Smooth muscle cell (in vitro differentiated cells): ENCODE measurements around the gene PKHD1. TPM values are rescaled to one million over a fixed set of nuclear protein-coding genes. Genes with fewer than 3 reads are reported as not detected.

ENCODE experiments used
- DNase-seq: peaks from one replicate; lab custom pipeline; 2025; ENCODE audit not compliant: unreplicated experiment; lab: John Stamatoyannopoulos, UW
- H2AFZ ChIP-seq: fragments of 200-600 bp; sonication (generic); 2 replicates; pipeline ENCODE4 v1.6.0; 2016; ENCODE audit warnings: antibody characterized with exemption, low read depth, mild to moderate bottlenecking
- H3F3A ChIP-seq: fragments of 200-600 bp; sonication (generic); 2 replicates; pipeline ENCODE4 v1.6.0; 2017; ENCODE audit warnings: antibody characterized with exemption, low read depth
- H3K27ac ChIP-seq: fragments of 200-600 bp; sonication (generic); 2 replicates; pipeline ENCODE4 v1.5.1; 2016; ENCODE audit warnings: low read depth, mild to moderate bottlenecking
- H3K27me3 ChIP-seq: fragments of 200-600 bp; sonication (generic); 2 replicates; pipeline ENCODE4 v1.6.1; 2016; ENCODE audit warnings: low read depth, mild to moderate bottlenecking
- H3K36me3 ChIP-seq: fragments of 200-600 bp; sonication (generic); 2 replicates; pipeline ENCODE4 v1.5.1; 2016; ENCODE audit warnings: low read depth
- H3K4me1 ChIP-seq: fragments of 200-600 bp; sonication (generic); 2 replicates; pipeline ENCODE4 v1.5.1; 2016; ENCODE audit warnings: low read depth
- H3K4me2 ChIP-seq: fragments of 200-600 bp; sonication (generic); 2 replicates; pipeline ENCODE4 v1.6.0; 2016; ENCODE audit warnings: mild to moderate bottlenecking
- H3K4me3 ChIP-seq: fragments of 200-600 bp; sonication (generic); 2 replicates; pipeline ENCODE4 v1.5.1; 2016; ENCODE audit warnings: mild to moderate bottlenecking
- H3K79me2 ChIP-seq: fragments of 200-600 bp; sonication (generic); 2 replicates; pipeline ENCODE4 v1.6.0; 2016; ENCODE audit warnings: low read depth, mild to moderate bottlenecking
- H3K9ac ChIP-seq: fragments of 200-600 bp; sonication (generic); 2 replicates; pipeline ENCODE4 v1.6.0; 2016; ENCODE audit warnings: low read depth
- H3K9me3 ChIP-seq: fragments of 200-600 bp; sonication (generic); replicated peaks from 2 replicates; pipeline ENCODE4 v1.5.1; 2016; ENCODE audit warnings: low read depth
- H4K20me1 ChIP-seq: fragments of 200-600 bp; sonication (generic); 2 replicates; pipeline ENCODE4 v1.6.0; 2016; ENCODE audit warnings: low read depth
- WGBS: methylation state at CpG from one replicate; pipeline ENCODE4 v1.1.7; 2016; ENCODE audit warnings: low lambda C conversion rate; 5-methylcytosine and 5-hydroxymethylcytosine counted together
- polyA plus RNA-seq: library from polyadenylated mRNA; unstranded; fragments of >200 nt; fragmentation: Nextera tagmentation; extraction: Ambion mirVana; gene quantifications from 2 replicates; pipeline ENCODE4 v1.2.1, GENCODE V29; 2016
- total RNA-seq: library from RNA; depleted of rRNA; stranded (reverse); fragments of >200 nt; gene quantifications from 2 replicates; pipeline ENCODE4 v1.2.3, GENCODE V29; 2014
- TF ChIP-seq, protein P1 (sequence below): fragments of 200-600 bp; sonication (generic); IDR thresholded peaks from 2 replicates; pipeline ENCODE4 v1.5.1; 2017; ENCODE audit warnings: borderline replicate concordance, mild to moderate bottlenecking, antibody characterized with exemption; ENCODE audit not compliant: insufficient read depth, poor library complexity, severe bottlenecking

Gene PKHD1
- total and polyA plus RNA-seq, 2 experiments from 2014 or later: not detected

GRCh38 chr6:52130440-52130839, 43.0 kb upstream of the PKHD1 start:
- TF ChIP-seq, protein P1, sequence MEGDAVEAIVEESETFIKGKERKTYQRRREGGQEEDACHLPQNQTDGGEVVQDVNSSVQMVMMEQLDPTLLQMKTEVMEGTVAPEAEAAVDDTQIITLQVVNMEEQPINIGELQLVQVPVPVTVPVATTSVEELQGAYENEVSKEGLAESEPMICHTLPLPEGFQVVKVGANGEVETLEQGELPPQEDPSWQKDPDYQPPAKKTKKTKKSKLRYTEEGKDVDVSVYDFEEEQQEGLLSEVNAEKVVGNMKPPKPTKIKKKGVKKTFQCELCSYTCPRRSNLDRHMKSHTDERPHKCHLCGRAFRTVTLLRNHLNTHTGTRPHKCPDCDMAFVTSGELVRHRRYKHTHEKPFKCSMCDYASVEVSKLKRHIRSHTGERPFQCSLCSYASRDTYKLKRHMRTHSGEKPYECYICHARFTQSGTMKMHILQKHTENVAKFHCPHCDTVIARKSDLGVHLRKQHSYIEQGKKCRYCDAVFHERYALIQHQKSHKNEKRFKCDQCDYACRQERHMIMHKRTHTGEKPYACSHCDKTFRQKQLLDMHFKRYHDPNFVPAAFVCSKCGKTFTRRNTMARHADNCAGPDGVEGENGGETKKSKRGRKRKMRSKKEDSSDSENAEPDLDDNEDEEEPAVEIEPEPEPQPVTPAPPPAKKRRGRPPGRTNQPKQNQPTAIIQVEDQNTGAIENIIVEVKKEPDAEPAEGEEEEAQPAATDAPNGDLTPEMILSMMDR: no peak
- H3K36me3 ChIP-seq: no peaks in the 10 kb centered on the region
- H2AFZ ChIP-seq: no peak overlapping the region
- H4K20me1 ChIP-seq: no peaks in the 10 kb centered on the region
- H3K4me2 ChIP-seq: no peak overlapping the region
- DNase-seq: no peak
- H3K27me3 ChIP-seq: no peaks in the 10 kb centered on the region
- 35% methylated on average over 1 of the region's 1 CpG for WGBS
- H3K27ac ChIP-seq: no peak overlapping the region
- no peaks in the 10 kb centered on the region for H3F3A ChIP-seq
- H3K9me3 ChIP-seq: no peaks in the 10 kb centered on the region
- H3K79me2 ChIP-seq: no peaks in the 10 kb centered on the region
- no peaks in the 10 kb centered on the region for H3K4me1 ChIP-seq
- no peak overlapping the region for H3K9ac ChIP-seq
- no peak overlapping the region for H3K4me3 ChIP-seq

DNA sequence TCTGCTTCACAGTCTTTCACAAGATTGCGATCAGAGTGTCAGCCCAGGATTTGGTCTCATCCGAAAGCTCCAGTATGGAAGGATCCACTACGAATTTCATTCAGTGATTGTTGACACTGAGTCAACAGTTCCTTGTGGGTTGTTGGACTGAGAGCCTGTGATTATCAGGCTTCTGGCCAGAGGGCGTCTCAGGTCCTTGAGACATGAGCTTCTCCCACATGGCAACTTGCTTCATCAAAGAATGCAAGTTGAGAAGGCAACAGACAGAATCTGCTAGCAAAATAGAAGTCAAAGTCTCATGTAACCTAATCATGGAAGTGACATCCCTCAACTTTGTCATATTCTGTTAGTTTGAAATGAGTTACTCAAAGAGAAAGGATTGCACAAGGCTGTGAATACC, 40.5 kb upstream of the PKHD1 start:
- Histone ChIP-seq H3K4me2 (no peak overlapping the region), H3K27me3 (no peaks in the 10 kb centered on the region), H3K9ac (no peak overlapping the region), H3K27ac (no peak overlapping the region), H3K79me2 (no peaks in the 10 kb centered on the region), H3K4me1 (no peaks in the 10 kb centered on the region), H3K9me3 (no peaks in the 10 kb centered on the region), H2AFZ (no peak overlapping the region), H3K36me3 (no peaks in the 10 kb centered on the region), H3F3A (no peaks in the 10 kb centered on the region), H3K4me3 (no peak overlapping the region), H4K20me1 (no peaks in the 10 kb centered on the region)
- WGBS: 68% methylated on average over 4 of the region's 4 CpGs
- TF ChIP-seq, protein P1: no peak
- DNase-seq: no peak

GRCh38 chr6:52126231-52126630, 38.8 kb upstream of the PKHD1 start:
- no peak for DNase-seq
- Histone ChIP-seq H3K27me3 (no peaks in the 10 kb centered on the region), H2AFZ (no peak overlapping the region), H3K9me3 (no peaks in the 10 kb centered on the region), H3K4me3 (no peak overlapping the region), H4K20me1 (no peaks in the 10 kb centered on the region), H3K27ac (no peak overlapping the region), H3F3A (no peaks in the 10 kb centered on the region), H3K4me1 (no peaks in the 10 kb centered on the region), H3K36me3 (no peaks in the 10 kb centered on the region), H3K79me2 (no peaks in the 10 kb centered on the region), H3K4me2 (no peak overlapping the region), H3K9ac (no peak overlapping the region)
- TF ChIP-seq, protein P1: no peak

GRCh38 chr6:52125572-52125971, 38.2 kb upstream of the PKHD1 start:
- Histone ChIP-seq H3K4me2 (no peak overlapping the region), H2AFZ (no peak overlapping the region), H3K79me2 (no peaks in the 10 kb centered on the region), H3K36me3 (no peaks in the 10 kb centered on the region), H3K27me3 (no peaks in the 10 kb centered on the region), H3K9ac (no peak overlapping the region), H3K27ac (no peak overlapping the region), H3K9me3 (no peaks in the 10 kb centered on the region), H3K4me3 (no peak overlapping the region), H3K4me1 (no peaks in the 10 kb centered on the region), H3F3A (no peaks in the 10 kb centered on the region), H4K20me1 (no peaks in the 10 kb centered on the region)
- 85% methylated on average over 1 of the region's 1 CpG for WGBS
- TF ChIP-seq, protein P1: no peak
- DNase-seq: no peak
